K562 treated with DMSO at 1 percent for 48 hours (cell line): ENCODE measurements around the gene TMEM209. TPM values are rescaled to one million over a fixed set of nuclear protein-coding genes. Genes with fewer than 3 reads are reported as not detected.

ENCODE experiments used
- total RNA-seq: library from RNA; unstranded; fragments of 300-600 nt; gene quantifications from 2 replicates; pipeline ENCODE4 v1.2.3, GENCODE V29; 2022; ENCODE audit warnings: low replicate concordance; ENCODE audit errors: extremely low read depth

Gene TMEM209
- not detected in 2 replicates for total RNA-seq

GRCh38 chr7:130205084-130205947 is at the start of gene TMEM209:
Gene TMEM209, minus strand, starts transcription at chr7:130205406. Its CDS starts 31 bp downstream, at chr7:130205375.

GRCh38 chr7:130207642-130208041 is 2.4 kb upstream of the TMEM209 start, which contains the start of gene SSMEM1:
Gene SSMEM1, plus strand, starts transcription at chr7:130207860. Its CDS starts 51 bp downstream, at chr7:130207911.

Other genes with a start within 250 kb of the TMEM209 start
- not detected in 2 replicates for gene ZC3HC1, start 154.0 kb downstream of the TMEM209 start, total RNA-seq
- gene KLHDC10, start 134.9 kb downstream of the TMEM209 start, total RNA-seq: not detected in 2 replicates
- gene SSMEM1, start 2.5 kb upstream of the TMEM209 start, total RNA-seq: not detected in 2 replicates
- not detected in 2 replicates for gene CPA2, start 61.5 kb upstream of the TMEM209 start, total RNA-seq
- gene CPA4, start 87.8 kb upstream of the TMEM209 start, total RNA-seq: not detected in 2 replicates
- gene CPA5, start 139.4 kb upstream of the TMEM209 start, total RNA-seq: not detected in 2 replicates
- not detected in 2 replicates for gene CPA1, start 175.1 kb upstream of the TMEM209 start, total RNA-seq
- not detected in 2 replicates for gene CEP41, start 235.6 kb upstream of the TMEM209 start, total RNA-seq